Mesendoderm (in vitro differentiated cells): ENCODE results near the gene NFIA.

Experiments used
- DNase-seq: peaks from one replicate; pipeline ENCODE4 v3.0.0; 2013
- H2AK5ac ChIP-seq: 2 replicates; pipeline ENCODE4 v1.6.1; 2013; ENCODE audit warnings: low read length, inconsistent platforms
- H2BK120ac ChIP-seq: 2 replicates; pipeline ENCODE4 v1.6.1; 2013; ENCODE audit warnings: low read depth, mild to moderate bottlenecking, low read length, moderate library complexity, mixed read lengths
- H2BK15ac ChIP-seq: replicated peaks from 2 replicates; pipeline ENCODE4 v1.6.1; 2013; ENCODE audit warnings: low read depth, mild to moderate bottlenecking, moderate library complexity
- H2BK5ac ChIP-seq: 2 replicates; pipeline ENCODE4 v1.6.1; 2013; ENCODE audit warnings: low read length, inconsistent platforms
- H3K18ac ChIP-seq: 2 replicates; pipeline ENCODE4 v1.6.1; 2013; ENCODE audit warnings: mild to moderate bottlenecking, low read length, mixed read lengths
- H3K23ac ChIP-seq: one replicate; pipeline ENCODE4 v1.6.1; 2013; ENCODE audit warnings: low read length
- H3K27ac ChIP-seq: 2 replicates; pipeline ENCODE4 v1.5.1; 2013; ENCODE audit warnings: low read depth, mild to moderate bottlenecking, inconsistent platforms, low read length, moderate library complexity
- H3K27me3 ChIP-seq: 2 replicates; pipeline ENCODE4 v1.6.1; 2013; ENCODE audit warnings: low read length, control low read depth, mild to moderate bottlenecking, inconsistent platforms; ENCODE audit not compliant: insufficient read depth, poor library complexity
- H3K36me3 ChIP-seq: 2 replicates; pipeline ENCODE4 v1.6.1; 2013; ENCODE audit warnings: low read length, inconsistent platforms; ENCODE audit not compliant: control insufficient read depth, insufficient read depth
- H3K4ac ChIP-seq: one replicate; pipeline ENCODE4 v1.6.1; 2013; ENCODE audit warnings: low read depth, mild to moderate bottlenecking, low read length, moderate library complexity
- H3K4me1 ChIP-seq: 2 replicates; pipeline ENCODE4 v1.6.1; 2013; ENCODE audit warnings: low read depth, low read length, inconsistent platforms; ENCODE audit not compliant: control insufficient read depth
- H3K4me2 ChIP-seq: 2 replicates; pipeline ENCODE4 v1.6.1; 2013; ENCODE audit warnings: low read length
- H3K4me3 ChIP-seq: 2 replicates; pipeline ENCODE4 v1.5.1; 2013; ENCODE audit warnings: mild to moderate bottlenecking, low read length
- H3K56ac ChIP-seq: one replicate; pipeline ENCODE4 v1.6.1; 2013; ENCODE audit warnings: low read length
- H3K79me1 ChIP-seq: 2 replicates; pipeline ENCODE4 v1.6.1; 2013; ENCODE audit warnings: low read length, inconsistent platforms
- H3K79me2 ChIP-seq: 2 replicates; pipeline ENCODE4 v1.6.1; 2013; ENCODE audit warnings: mild to moderate bottlenecking, low read length; ENCODE audit not compliant: control insufficient read depth, insufficient read depth
- H3K9ac ChIP-seq: 2 replicates; pipeline ENCODE4 v1.6.1; 2013; ENCODE audit warnings: low read length, inconsistent platforms
- H4K5ac ChIP-seq: one replicate; pipeline ENCODE4 v1.6.1; 2013; ENCODE audit warnings: low read length
- H4K8ac ChIP-seq: one replicate; pipeline ENCODE4 v1.6.1; 2013; ENCODE audit warnings: low read depth, mild to moderate bottlenecking, control low read depth, low read length, moderate library complexity
- WGBS: extraction: QIAGEN DNeasy Blood & Tissue Kit; methylation state at CpG from one replicate; pipeline ENCODE4 v1.1.7; 2013; ENCODE audit warnings: low lambda C conversion rate, missing lambda C conversion rate; ENCODE audit not compliant: insufficient coverage; ENCODE audit errors: extremely low coverage; 5-methylcytosine and 5-hydroxymethylcytosine counted together

NFIA gene

DNA sequence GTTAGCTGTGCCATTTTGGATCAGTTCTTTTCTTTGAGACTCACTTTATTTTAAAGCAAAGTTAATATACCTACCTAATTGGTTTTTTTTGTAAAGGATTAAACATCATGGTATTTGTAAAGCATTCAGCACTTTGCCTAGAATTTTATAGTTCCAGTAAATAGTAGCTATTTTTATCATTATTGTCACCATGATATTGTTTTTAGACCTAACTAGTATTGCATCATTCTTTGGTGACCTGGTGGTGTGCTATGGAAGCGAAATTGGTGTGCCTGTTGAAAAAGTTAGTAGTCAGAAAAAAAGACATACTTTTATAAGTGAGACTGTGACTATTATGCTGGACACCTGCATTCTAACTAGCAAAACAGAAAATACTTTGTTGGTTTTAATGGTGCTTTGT lies 81.0 kb downstream of the NFIA start:
- no peak overlapping the region for H2BK5ac ChIP-seq

DNA sequence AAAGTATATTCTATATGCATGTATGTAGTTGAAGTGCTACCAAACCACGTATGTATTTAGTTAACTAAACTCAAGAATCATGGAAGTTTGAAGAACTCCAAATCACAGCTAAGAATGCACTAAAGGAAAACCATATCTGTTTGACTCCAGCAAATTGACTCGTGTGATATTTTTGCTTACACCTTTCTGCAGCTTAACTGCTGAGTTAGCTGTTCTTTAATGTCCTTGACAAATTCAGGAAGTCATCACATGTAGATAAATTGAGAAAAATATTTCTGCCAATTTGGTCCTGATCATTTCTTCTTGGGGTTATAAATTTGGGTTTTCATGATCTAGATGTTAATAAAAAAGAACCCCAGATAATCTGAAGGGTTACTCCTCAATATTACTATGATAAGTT lies 83.0 kb downstream of the NFIA start:
- H3K27ac ChIP-seq = no peak overlapping the region
- H3K36me3 ChIP-seq = no peaks in the 10 kb centered on the region
- H4K8ac ChIP-seq = no peak overlapping the region
- no peak overlapping the region for H3K4me3 ChIP-seq
- H2BK5ac ChIP-seq = no peak overlapping the region
- no peak overlapping the region for H2AK5ac ChIP-seq
- H3K23ac ChIP-seq = no peak overlapping the region
- no peak overlapping the region for H2BK15ac ChIP-seq
- H3K4ac ChIP-seq = no peak overlapping the region
- no peak overlapping the region for H2BK120ac ChIP-seq
- no CpG with 5 or more reads among the region's 2 CpGs for WGBS
- H3K9ac ChIP-seq = no peak overlapping the region
- H3K56ac ChIP-seq = no peak overlapping the region
- H3K79me2 ChIP-seq = no peaks in the 10 kb centered on the region
- H3K4me2 ChIP-seq = no peak overlapping the region
- peaks cover 2% of the 10 kb centered on the region for H3K4me1 ChIP-seq
- no peaks in the 10 kb centered on the region for H3K27me3 ChIP-seq
- H3K18ac ChIP-seq = no peak overlapping the region
- no peaks in the 10 kb centered on the region for H3K79me1 ChIP-seq
- H4K5ac ChIP-seq = no peak overlapping the region
- no peak for DNase-seq

More for the DNA sequence above, 81.0 kb downstream of the NFIA start:
- H3K18ac ChIP-seq = no peak overlapping the region
- H3K23ac ChIP-seq = no peak overlapping the region
- no peaks in the 10 kb centered on the region for H3K27me3 ChIP-seq
- WGBS = no CpG with 5 or more reads among the region's 1 CpG
- no peak overlapping the region for H2AK5ac ChIP-seq
- no peak overlapping the region for H2BK15ac ChIP-seq
- H3K9ac ChIP-seq = no peak overlapping the region
- no peak overlapping the region for H3K56ac ChIP-seq
- no peak overlapping the region for H3K4me2 ChIP-seq
- DNase-seq = no peak
- no peak overlapping the region for H4K5ac ChIP-seq
- H3K79me1 ChIP-seq = no peaks in the 10 kb centered on the region
- no peak overlapping the region for H3K4me3 ChIP-seq
- no peak overlapping the region for H3K4ac ChIP-seq
- H2BK120ac ChIP-seq = no peak overlapping the region
- no peaks in the 10 kb centered on the region for H3K79me2 ChIP-seq
- H3K27ac ChIP-seq = no peak overlapping the region
- no peaks in the 10 kb centered on the region for H3K4me1 ChIP-seq
- H3K36me3 ChIP-seq = no peaks in the 10 kb centered on the region
- H4K8ac ChIP-seq = no peak overlapping the region

- Histone ChIP-seq H3K4me2 (no peak overlapping the region), H3K79me2 (no peaks in the 10 kb centered on the region), H2BK5ac (no peak overlapping the region), H3K9ac (no peak overlapping the region), H3K79me1 (no peaks in the 10 kb centered on the region), H3K23ac (no peak overlapping the region), H3K27ac (no peak overlapping the region), H2BK120ac (no peak overlapping the region), H3K27me3 (no peaks in the 10 kb centered on the region), H3K56ac (no peak overlapping the region), H3K4ac (no peak overlapping the region), H3K36me3 (no peaks in the 10 kb centered on the region), H3K4me3 (no peak overlapping the region), H4K8ac (no peak overlapping the region), H2AK5ac (no peak overlapping the region), H3K4me1 (peaks cover 2% of the 10 kb centered on the region), H3K18ac (no peak overlapping the region), H2BK15ac (no peak overlapping the region), H4K5ac (no peak overlapping the region)
- DNase-seq = no peak
- WGBS = no CpG with 5 or more reads among the region's 1 CpG
These were observed 84.9 kb downstream of the NFIA start for GRCh38 chr1:61167309-61167708.

DNA sequence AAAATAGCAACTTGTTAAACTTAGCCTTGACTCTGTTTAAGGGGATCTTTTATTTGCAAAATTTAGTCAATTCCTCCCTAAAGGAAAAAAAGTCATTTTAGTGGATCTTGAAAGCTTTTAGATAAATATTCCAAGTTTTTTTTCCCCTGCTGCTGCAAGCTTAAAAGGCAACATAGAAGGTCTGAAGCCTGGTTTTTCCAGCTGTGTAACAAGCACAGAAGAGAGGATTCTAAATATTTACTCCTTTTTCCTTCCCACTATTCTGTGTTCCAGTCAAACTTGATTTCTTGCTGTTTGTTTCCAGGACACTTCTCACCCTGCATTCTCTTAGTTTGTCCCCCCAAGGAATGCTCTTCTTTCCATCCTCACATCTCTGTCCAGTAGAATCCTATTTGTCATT lies 86.7 kb downstream of the NFIA start:
- H2BK120ac ChIP-seq = no peak overlapping the region
- H3K4me1 ChIP-seq = peaks cover 2% of the 10 kb centered on the region
- H4K8ac ChIP-seq = no peak overlapping the region
- no peak overlapping the region for H3K18ac ChIP-seq
- no peak overlapping the region for H2AK5ac ChIP-seq
- H3K4me2 ChIP-seq = no peak overlapping the region
- H3K27ac ChIP-seq = no peak overlapping the region
- no peaks in the 10 kb centered on the region for H3K27me3 ChIP-seq
- no peaks in the 10 kb centered on the region for H3K36me3 ChIP-seq
- no peak overlapping the region for H4K5ac ChIP-seq
- no peaks in the 10 kb centered on the region for H3K79me1 ChIP-seq
- H3K79me2 ChIP-seq = no peaks in the 10 kb centered on the region
- no peak overlapping the region for H3K23ac ChIP-seq
- no peak overlapping the region for H3K4me3 ChIP-seq
- H3K9ac ChIP-seq = no peak overlapping the region
- no peak overlapping the region for H3K4ac ChIP-seq
- H3K56ac ChIP-seq = no peak overlapping the region
- H2BK15ac ChIP-seq = no peak overlapping the region
- H2BK5ac ChIP-seq = no peak overlapping the region
- no peak for DNase-seq

DNA sequence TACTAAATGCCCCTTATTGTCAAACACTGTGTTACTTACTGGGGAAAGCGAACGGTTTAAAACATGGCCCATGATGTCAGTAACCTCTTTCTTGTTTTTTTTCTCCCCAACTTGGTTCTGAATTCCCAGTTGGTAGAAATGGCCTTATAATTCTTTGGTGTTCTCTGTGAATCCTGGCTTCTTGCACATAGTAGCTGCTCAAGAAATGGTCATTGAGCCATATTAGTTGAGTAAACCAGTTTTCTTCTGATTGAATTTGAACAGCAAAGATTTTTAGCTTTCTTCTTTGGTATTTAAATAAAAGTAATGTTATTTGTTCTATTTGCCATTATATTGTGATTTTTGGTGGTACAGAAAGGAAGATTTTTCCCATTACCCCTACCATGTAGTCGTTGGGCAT lies 87.3 kb downstream of the NFIA start:
- Histone ChIP-seq H3K9ac (no peak overlapping the region), H3K4me1 (peaks cover 2% of the 10 kb centered on the region)

GRCh38 chr1:61170328-61171238 lies 88.2 kb downstream of the NFIA start:
- Histone ChIP-seq H3K36me3 (no peaks in the 10 kb centered on the region), H3K18ac (no peak overlapping the region), H3K4me3 (no peak overlapping the region), H2AK5ac (no peak overlapping the region), H4K5ac (no peak overlapping the region), H3K9ac (no peak overlapping the region), H3K27ac (no peak overlapping the region), H4K8ac (no peak overlapping the region), H3K27me3 (no peaks in the 10 kb centered on the region), H3K4me2 (no peak overlapping the region), H3K79me1 (no peaks in the 10 kb centered on the region), H2BK5ac (no peak overlapping the region), H3K4me1 (peaks cover 2% of the 10 kb centered on the region), H3K56ac (no peak overlapping the region), H3K23ac (no peak overlapping the region), H2BK120ac (no peak overlapping the region), H3K4ac (no peak overlapping the region), H3K79me2 (no peaks in the 10 kb centered on the region), H2BK15ac (no peak overlapping the region)
- no CpG with 5 or more reads among the region's 6 CpGs for WGBS
- no peak for DNase-seq

More for the DNA sequence above, 87.3 kb downstream of the NFIA start:
- no peaks in the 10 kb centered on the region for H3K79me1 ChIP-seq
- no peak overlapping the region for H2BK120ac ChIP-seq
- H3K18ac ChIP-seq = no peak overlapping the region
- no peak overlapping the region for H3K27ac ChIP-seq
- no CpG with 5 or more reads among the region's 3 CpGs for WGBS
- no peaks in the 10 kb centered on the region for H3K79me2 ChIP-seq
- no peak overlapping the region for H3K4me2 ChIP-seq
- H4K8ac ChIP-seq = no peak overlapping the region
- no peak overlapping the region for H4K5ac ChIP-seq
- no peak overlapping the region for H2AK5ac ChIP-seq
- H3K4me3 ChIP-seq = no peak overlapping the region
- no peak overlapping the region for H3K56ac ChIP-seq
- H3K4ac ChIP-seq = no peak overlapping the region
- H3K27me3 ChIP-seq = no peaks in the 10 kb centered on the region
- H3K36me3 ChIP-seq = no peaks in the 10 kb centered on the region
- no peak for DNase-seq
- no peak overlapping the region for H2BK5ac ChIP-seq
- H2BK15ac ChIP-seq = no peak overlapping the region
- H3K23ac ChIP-seq = no peak overlapping the region
